Stomach (tissue), 9 donors: Measurements from ENCODE around the gene TBRG1. TPM values are rescaled to one million over a fixed set of nuclear protein-coding genes. Genes with fewer than 3 reads are reported as not detected.

ENCODE experiments used
- DNase-seq, 2 donors: peaks; one replicate each; pipeline versions ENCODE4 v3.0.0 to v3.0.0-alpha.2; 2013 to 2019
- H3K27ac ChIP-seq, 5 donors: fragments of 200-600 bp in 4 of 5; sonication (generic) in 4 of 5; one replicate each; pipeline ENCODE4 v1.5.1; 2013 to 2019; ENCODE audit warnings: mild to moderate bottlenecking in 1 of 5, moderate library complexity in 1 of 5
- H3K27me3 ChIP-seq, 3 donors: fragments of 200-600 bp; sonication (generic); one replicate each; pipeline ENCODE4 v1.5.1; 2017 to 2019; ENCODE audit warnings: mixed run types in 1 of 3
- H3K36me3 ChIP-seq, 4 donors: fragments of 200-600 bp; sonication (generic); 1 replicate in 3 of 4; 2 replicates in 1 of 4; pipeline ENCODE4 v1.5.1; 2016 to 2019
- H3K4me1 ChIP-seq, 4 donors: fragments of 200-600 bp; sonication (generic); one replicate each; pipeline ENCODE4 v1.5.1; 2016 to 2019
- H3K4me3 ChIP-seq, 4 donors: fragments of 200-600 bp; sonication (generic) in 3 of 4; one replicate each; pipeline ENCODE4 v1.5.1; 2016 to 2019; ENCODE audit warnings: mild to moderate bottlenecking in 1 of 4
- H3K9me3 ChIP-seq, 4 donors: fragments of 200-600 bp; sonication (generic); one replicate each; pipeline ENCODE4 v1.5.1; 2016 to 2019
- CTCF ChIP-seq, 7 experiments: fragments of 450-650 bp in 4 of 7; fragments of 200-600 bp in 3 of 7; sonication (generic) in 3 of 7; IDR thresholded peaks; one replicate each; pipeline ENCODE4 v1.5.1; 2016 to 2019; ENCODE audit warnings: antibody characterized with exemption in 7 of 7, control low read depth in 2 of 7, mild to moderate bottlenecking in 1 of 7
- EP300 ChIP-seq: sonication (generic); formaldehyde crosslinking; IDR thresholded peaks from one replicate; pipeline ENCODE4 v1.6.1; 2017; ENCODE audit warnings: antibody characterized with exemption
- POLR2A ChIP-seq, 4 donors: fragments of 450-650 bp; IDR thresholded peaks; one replicate each; pipeline ENCODE4 v1.6.1; 2016; ENCODE audit warnings: antibody characterized with exemption in 4 of 4, control low read depth in 2 of 4, mild to moderate bottlenecking in 1 of 4, moderate library complexity in 1 of 4
- POLR2AphosphoS5 ChIP-seq, 3 donors: sonication (generic); formaldehyde crosslinking; IDR thresholded peaks; one replicate each; pipeline ENCODE4 v1.6.1; 2016; ENCODE audit warnings: antibody characterized with exemption in 3 of 3
- WGBS, 5 donors: extraction: QIAGEN DNeasy Blood & Tissue Kit in 3 of 5; methylation state at CpG; one replicate each; pipeline versions ENCODE4 v1.1.5 to v1.1.7; 2013 to 2018; 5-methylcytosine and 5-hydroxymethylcytosine counted together
- intact Hi-C: fragments of 100-400 bp; cut with DNase I; formaldehyde crosslinking; loops from one replicate; pipeline ENCODE4 v1.15.1; 2023; ENCODE audit warnings: low total_unique reads
- polyA plus RNA-seq, 3 donors: library from polyadenylated mRNA; stranded (reverse); fragments of 200-250 nt; gene quantifications; one replicate each; pipeline ENCODE4 v1.2.3, GENCODE V29; 2013
- total RNA-seq, 5 donors: library from RNA; depleted of rRNA; stranded (reverse); fragments of >200 nt; gene quantifications; one replicate each; pipeline versions ENCODE4 v1.1.0 to v1.2.3, GENCODE V29; 2014 to 2016
- donor health status: healthy with polysubstance abuse.
- donor health status: Bipolar disorder and iron deficiency.
- donor health status: healthy.

Gene TBRG1
- total and polyA plus RNA-seq, 8 donors, result 16.9 to 130 (median 31.6) TPM

DNA sequence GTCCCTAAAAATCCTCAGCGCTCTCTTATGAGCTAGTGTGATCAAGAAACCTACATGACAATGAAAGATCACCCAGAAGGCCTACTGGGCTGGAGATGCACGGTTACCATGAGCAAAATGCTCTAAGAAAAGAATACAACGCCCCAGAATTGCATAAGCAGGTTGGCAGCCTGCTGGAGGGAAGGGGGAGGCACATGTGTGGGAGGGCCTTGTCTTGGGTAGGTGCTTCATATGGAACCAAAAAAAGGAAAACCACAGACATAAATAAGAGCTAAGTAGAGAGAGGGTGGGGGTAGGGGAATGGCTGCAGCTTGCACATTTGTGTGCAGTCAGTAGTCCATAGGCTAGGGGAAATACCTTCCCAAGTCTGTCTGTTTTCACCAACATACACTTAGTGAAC, 48.1 kb downstream of the TBRG1 start:
- no peak overlapping the region for H3K4me3 ChIP-seq
- WGBS, 5 donors, result 52 to 71% (median 63%) methylated on average over 3 of the region's 3 CpGs
- no peak overlapping the region for H3K27ac ChIP-seq
- H3K9me3 ChIP-seq, result no peaks in the 10 kb centered on the region
- no peaks in the 10 kb centered on the region for H3K27me3 ChIP-seq
- peaks cover 10 to 20% (median 17%) of the 10 kb centered on the region in 4 donors for H3K4me1 ChIP-seq
- no peak for TF ChIP-seq EP300
- intact Hi-C loops, result loop anchor here (5.0 to 10.0 kb wide), 2 partner anchors 64 to 92 kb away; partner anchors contain the start of genes ESAM and NRGN
- peaks cover 0 to 21% (median 16%) of the 10 kb centered on the region in 4 donors for H3K36me3 ChIP-seq
- DNase-seq, result peak in 1 of 2 donors; percentile 39

DNA sequence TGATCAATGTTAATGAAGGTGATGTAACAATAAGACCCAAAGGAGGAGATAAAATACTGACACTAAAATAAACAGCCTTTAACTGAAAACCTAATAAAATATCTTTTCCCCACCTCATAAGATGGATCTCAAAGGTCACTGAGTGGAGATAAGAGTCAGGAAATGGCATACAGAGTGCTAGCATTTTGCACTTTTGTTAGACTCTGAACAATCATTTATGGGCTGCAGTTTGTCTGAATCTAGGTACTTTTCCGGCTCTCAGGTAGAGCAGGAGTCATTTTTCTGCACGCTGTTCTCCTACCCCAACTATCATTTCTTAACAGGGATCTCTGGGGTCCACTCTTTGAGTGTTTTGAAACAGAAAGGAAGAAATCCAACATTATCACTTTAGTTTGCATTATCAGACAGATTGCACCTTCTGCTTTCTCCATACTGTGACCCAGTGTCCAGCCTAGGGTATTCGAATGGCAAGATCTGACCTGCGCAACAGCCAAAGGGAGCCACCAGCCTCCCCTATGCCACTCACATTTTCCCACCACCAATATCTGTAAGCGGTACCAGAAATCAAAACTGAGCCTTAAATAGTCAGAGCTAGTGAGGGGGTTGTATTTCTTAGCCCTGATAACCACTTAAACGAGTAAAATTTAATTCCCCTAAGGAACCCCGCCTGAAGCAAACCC, 50.0 kb downstream of the TBRG1 start:
- peak overlapping the region; percentile 69 to 75 (median 71) for H3K4me3 ChIP-seq
- TF ChIP-seq POLR2A (IDR thresholded peaks at IDR 0.05) (no peak), EP300 (no peak), CTCF (IDR thresholded peaks at IDR 0.05) (no peak), POLR2AphosphoS5 (IDR thresholded peaks at IDR 0.05) (no peak)
- H3K27me3 ChIP-seq, result no peaks in the 10 kb centered on the region
- WGBS, 5 donors, result 45 to 65% (median 55%) methylated on average over 7 of the region's 7 CpGs
- DNase-seq, result peak in 1 of 2 donors; percentile 15
- peaks cover 0 to 9% (median 0%) of the 10 kb centered on the region in 4 donors for H3K36me3 ChIP-seq
- no peaks in the 10 kb centered on the region for H3K9me3 ChIP-seq
- intact Hi-C loops, result loop anchor here (5.0 to 10.0 kb wide), 2 partner anchors 62 to 90 kb away; partner anchors contain the start of genes ESAM and NRGN
- H3K27ac ChIP-seq, result peak overlapping the region; percentile 82 to 91 (median 88)
- H3K4me1 ChIP-seq, result peaks cover 10 to 20% (median 19%) of the 10 kb centered on the region in 4 donors

- no peaks in the 10 kb centered on the region for H3K9me3 ChIP-seq
- DNase-seq, result peak; percentile 93 to 97
- peak within 1 kb of the TSS; percentile 69 to 75 (median 71) for H3K4me3 ChIP-seq
- H3K4me1 ChIP-seq, result peaks cover 10 to 20% (median 19%) of the 10 kb centered on the region in 4 donors
- peaks cover 0 to 2% (median 0%) of the 10 kb centered on the region in 4 donors for H3K36me3 ChIP-seq
- intact Hi-C loops, result loop anchor here (5.0 to 10.0 kb wide), 2 partner anchors 61 to 89 kb away; partner anchors contain the start of genes ESAM and NRGN
- peak within 1 kb of the TSS; percentile 82 to 91 (median 88) for H3K27ac ChIP-seq
- 0 to 1% (median 1%) methylated on average over 41 to 58 of the region's 58 CpGs for WGBS, 5 donors
- peak; percentile 54 to 80 (median 64) for TF ChIP-seq POLR2AphosphoS5 (IDR thresholded peaks at IDR 0.05)
- no peak for TF ChIP-seq POLR2A (IDR thresholded peaks at IDR 0.05)
- H3K27me3 ChIP-seq, result no peaks in the 10 kb centered on the region
Observed at GRCh38 chr11:124673333-124674167, 50.9 kb downstream of the TBRG1 start, which contains the start of the genes SIAE and SPA17. Gene SIAE (minus strand): TSS chr11:124673739. CDS start chr11:124673708, 31 bp downstream. Gene SPA17 (plus strand): TSS chr11:124673904. CDS start chr11:124675265, 1,361 bp downstream.

DNA sequence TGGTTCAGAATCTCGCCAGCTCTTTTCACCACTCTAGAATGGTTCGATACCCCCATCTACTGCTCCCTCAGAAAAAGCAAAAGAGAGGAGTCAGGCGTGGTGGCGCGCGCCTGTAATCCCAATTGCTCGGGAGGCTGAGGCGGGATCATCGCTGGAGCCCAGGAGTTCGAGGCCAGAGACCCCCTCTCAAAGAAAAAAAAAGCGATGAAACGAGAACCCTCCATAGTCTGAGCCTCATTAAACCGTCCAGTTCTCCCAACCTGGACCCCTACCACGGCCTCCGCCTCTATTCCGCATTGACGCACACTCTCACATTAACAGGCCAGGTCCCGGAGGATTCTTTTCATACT, 51.5 kb downstream of the TBRG1 start:
- peaks cover 10 to 20% (median 19%) of the 10 kb centered on the region in 4 donors for H3K4me1 ChIP-seq
- no peaks in the 10 kb centered on the region for H3K27me3 ChIP-seq
- intact Hi-C loops, result loop anchor here (5.0 to 10.0 kb wide), 2 partner anchors 61 to 88 kb away; partner anchors contain the start of genes ESAM and NRGN
- peak overlapping the region; percentile 76 to 91 (median 88) for H3K27ac ChIP-seq
- H3K36me3 ChIP-seq, result no peaks in the 10 kb centered on the region
- DNase-seq, result no peak
- H3K9me3 ChIP-seq, result no peaks in the 10 kb centered on the region
- WGBS, 5 donors, result 26 to 35% (median 32%) methylated on average over 18 of the region's 18 CpGs
- TF ChIP-seq POLR2A (IDR thresholded peaks at IDR 0.05), result no peak
- no peak for TF ChIP-seq CTCF (IDR thresholded peaks at IDR 0.05)
- H3K4me3 ChIP-seq, result peak overlapping the region; percentile 69 to 75 (median 71)

DNA sequence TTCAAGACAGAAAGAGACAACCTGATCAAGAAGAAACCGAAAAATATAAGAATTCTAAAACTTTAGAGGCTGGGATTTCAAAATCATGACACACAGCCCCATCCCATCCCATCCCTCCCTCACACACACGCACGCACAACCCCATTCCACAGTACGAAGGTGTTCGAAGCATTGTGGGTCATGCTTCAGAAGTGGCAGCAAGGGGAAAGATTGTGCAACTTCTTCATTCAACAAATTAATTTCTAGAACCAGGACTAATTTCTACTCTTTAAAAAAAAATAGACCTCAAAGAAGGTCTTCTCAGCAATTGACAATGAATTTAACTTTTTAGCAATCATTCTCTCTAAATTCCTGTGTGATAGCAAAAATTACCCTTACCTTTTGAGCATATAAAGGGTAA, 51.9 kb downstream of the TBRG1 start:
- Histone ChIP-seq H3K27ac (peak overlapping the region in 3 of 5 donors; percentile 82 to 91 (median 88)), H3K4me1 (peaks cover 10 to 20% (median 19%) of the 10 kb centered on the region in 4 donors), H3K36me3 (no peaks in the 10 kb centered on the region), H3K4me3 (peak overlapping the region; percentile 69 to 75 (median 71)), H3K9me3 (no peaks in the 10 kb centered on the region), H3K27me3 (no peaks in the 10 kb centered on the region)
- 86 to 93% (median 92%) methylated on average over 5 of the region's 5 CpGs for WGBS, 5 donors
- no peak for TF ChIP-seq CTCF (IDR thresholded peaks at IDR 0.05)
- no peak for TF ChIP-seq POLR2AphosphoS5 (IDR thresholded peaks at IDR 0.05)
- no peak for TF ChIP-seq POLR2A (IDR thresholded peaks at IDR 0.05)
- TF ChIP-seq EP300, result no peak
- intact Hi-C loops, result loop anchor here (5.0 to 10.0 kb wide), 2 partner anchors 60 to 88 kb away; partner anchors contain the start of genes ESAM and NRGN
- no peak for DNase-seq
